Measurements from ENCODE around the gene DNASE2B.
A peak's percentile ranks its signal among the peaks of the same experiment; 100 is the strongest.

DNASE2B gene

DNA sequence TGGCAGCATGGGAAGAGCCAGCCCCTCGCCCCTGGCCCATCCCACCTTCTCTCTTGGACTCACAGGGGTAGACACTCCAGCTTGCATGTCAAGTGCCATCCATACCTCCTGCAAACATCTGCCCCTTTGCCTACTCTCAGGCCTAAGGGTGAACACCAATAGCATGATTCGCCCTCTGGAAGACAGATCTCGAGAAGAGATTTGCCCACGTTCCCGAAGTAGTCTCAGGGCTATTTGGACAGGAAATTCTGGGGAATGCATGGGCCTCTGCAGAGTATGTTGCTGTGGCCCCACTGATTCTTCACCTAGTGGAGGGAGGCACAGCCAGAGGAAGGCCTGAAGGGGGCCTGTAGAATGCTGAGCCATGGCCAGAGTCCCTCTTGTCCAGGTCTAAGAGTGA is 29.8 kb upstream of the DNASE2B start:
- WGBS = 96% methylated on average over 5 of the region's 5 CpGs
- Histone ChIP-seq H4K8ac (ENCODE audit: low read length) (no peak overlapping the region), H3K4me2 (ENCODE audit: low read length, poor library complexity, severe bottlenecking) (no peak overlapping the region), H3K27me3 (ENCODE audit: control insufficient read depth in 1 of 2, insufficient read depth in 1 of 2, low read length in 2 of 2) (no peaks in the 10 kb centered on the region), H2BK5ac (ENCODE audit: low read depth, low read length, poor library complexity, severe bottlenecking) (no peak overlapping the region), H3K4me1 (ENCODE audit: control insufficient read depth, insufficient read depth, low read depth, low read length) (peaks cover 7% of the 10 kb centered on the region), H2BK15ac (ENCODE audit: low read depth, poor library complexity, severe bottlenecking) (no peak overlapping the region), H3K23ac (ENCODE audit: low read length in 2 of 2) (no peak overlapping the region), H3K4me3 (ENCODE audit: insufficient read depth in 1 of 2, low read depth in 1 of 2, low read length in 2 of 2) (no peak overlapping the region), H4K91ac (ENCODE audit: low read length) (no peak overlapping the region), H2BK12ac (ENCODE audit: low read length in 2 of 2) (peak overlapping the region in 1 of 2 experiments; percentile 2), H2AK5ac (ENCODE audit: low read length, severe bottlenecking) (no peak overlapping the region), H3K4ac (ENCODE audit: low read depth in 1 of 2, low read length in 2 of 2) (no peak overlapping the region), H3K36me3 (ENCODE audit: control insufficient read depth in 1 of 2, insufficient read depth in 2 of 2, low read depth in 1 of 2, low read length in 2 of 2) (no peaks in the 10 kb centered on the region), H3K9ac (ENCODE audit: low read length) (no peak overlapping the region), H3K9me3 (ENCODE audit: control insufficient read depth, low read length) (no peaks in the 10 kb centered on the region), H3K14ac (ENCODE audit: low read length in 2 of 2) (no peak overlapping the region), H3K27ac (ENCODE audit: low read length, poor library complexity, severe bottlenecking) (no peak overlapping the region), H2AFZ (ENCODE audit: low read depth, low read length) (no peak overlapping the region), H3K79me1 (replicated peaks; ENCODE audit: low read length, poor library complexity, severe bottlenecking) (no peaks in the 10 kb centered on the region), H3K18ac (ENCODE audit: low read depth in 1 of 2, low read length in 2 of 2) (no peak overlapping the region), H2BK120ac (ENCODE audit: low read depth, low read length) (no peak overlapping the region)
- no peak for DNase-seq

DNA sequence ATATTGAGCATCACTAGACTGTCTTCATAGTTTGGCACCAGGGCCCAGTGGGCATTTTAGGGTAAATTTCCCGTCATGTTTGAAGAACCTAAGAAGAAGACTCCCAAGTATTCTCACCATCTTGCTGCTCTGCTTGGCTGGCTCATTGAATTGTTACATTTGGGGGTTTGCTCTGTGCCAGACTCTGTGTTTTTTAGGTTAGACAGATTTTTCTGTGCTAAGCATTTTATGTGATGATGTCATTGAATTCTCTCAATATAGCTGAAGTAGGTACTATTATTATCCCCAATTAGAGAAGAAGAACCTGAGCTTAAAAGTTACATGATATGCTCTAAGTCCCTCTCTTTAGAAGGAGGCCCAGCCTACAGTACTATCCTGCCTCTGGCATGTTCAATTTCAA is 28.0 kb upstream of the DNASE2B start:
- Histone ChIP-seq H3K4ac (ENCODE audit: low read depth in 1 of 2, low read length in 2 of 2) (no peak overlapping the region), H3K23ac (ENCODE audit: low read length in 2 of 2) (no peak overlapping the region), H2BK15ac (ENCODE audit: low read depth, poor library complexity, severe bottlenecking) (no peak overlapping the region), H3K36me3 (ENCODE audit: control insufficient read depth in 1 of 2, insufficient read depth in 2 of 2, low read depth in 1 of 2, low read length in 2 of 2) (no peaks in the 10 kb centered on the region), H3K4me2 (ENCODE audit: low read length, poor library complexity, severe bottlenecking) (no peak overlapping the region), H3K4me3 (ENCODE audit: insufficient read depth in 1 of 2, low read depth in 1 of 2, low read length in 2 of 2) (no peak overlapping the region), H2AK5ac (ENCODE audit: low read length, severe bottlenecking) (no peak overlapping the region), H2AFZ (ENCODE audit: low read depth, low read length) (no peak overlapping the region), H3K9ac (ENCODE audit: low read length) (no peak overlapping the region), H2BK120ac (ENCODE audit: low read depth, low read length) (no peak overlapping the region), H3K27me3 (ENCODE audit: control insufficient read depth in 1 of 2, insufficient read depth in 1 of 2, low read length in 2 of 2) (no peaks in the 10 kb centered on the region), H3K27ac (ENCODE audit: low read length, poor library complexity, severe bottlenecking) (no peak overlapping the region), H3K4me1 (ENCODE audit: control insufficient read depth, insufficient read depth, low read depth, low read length) (peaks cover 7% of the 10 kb centered on the region), H2BK12ac (ENCODE audit: low read length in 2 of 2) (peak overlapping the region in 1 of 2 experiments; percentile 61), H3K79me1 (replicated peaks; ENCODE audit: low read length, poor library complexity, severe bottlenecking) (no peaks in the 10 kb centered on the region), H3K9me3 (ENCODE audit: control insufficient read depth, low read length) (no peaks in the 10 kb centered on the region), H2BK5ac (ENCODE audit: low read depth, low read length, poor library complexity, severe bottlenecking) (no peak overlapping the region), H3K18ac (ENCODE audit: low read depth in 1 of 2, low read length in 2 of 2) (peak overlapping the region in 1 of 2 experiments; percentile 2), H4K91ac (ENCODE audit: low read length) (no peak overlapping the region), H3K14ac (ENCODE audit: low read length in 2 of 2) (no peak overlapping the region), H4K8ac (ENCODE audit: low read length) (no peak overlapping the region)
- no peak for DNase-seq
- 91% methylated on average over 1 of the region's 1 CpG for WGBS

DNA sequence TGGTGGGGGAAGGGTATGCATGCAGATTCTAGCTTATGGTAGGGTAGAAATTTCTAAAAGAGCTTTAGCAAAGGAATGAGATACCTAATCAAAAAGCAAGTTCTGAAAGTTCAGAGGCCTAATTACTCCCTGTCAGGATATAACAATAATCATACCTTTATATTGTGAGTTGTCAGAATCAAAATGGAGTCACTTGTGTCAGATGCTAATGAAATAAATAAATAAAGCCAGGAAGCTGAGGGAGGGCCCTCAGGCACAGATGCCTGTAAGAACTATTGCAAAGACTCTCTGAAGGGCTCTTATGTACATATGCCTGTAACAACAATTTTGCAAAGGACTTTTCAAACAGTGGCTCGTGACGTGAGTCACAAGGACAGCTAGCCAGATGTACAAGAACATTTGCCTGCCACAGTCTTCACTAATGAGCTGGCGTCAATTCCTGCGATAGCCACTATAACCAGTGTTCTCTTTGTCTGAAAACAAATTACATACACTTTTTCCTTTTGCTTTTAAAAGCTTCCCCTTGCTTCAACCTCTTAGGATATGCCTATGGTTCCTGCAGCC is 27.4 kb upstream of the DNASE2B start:
- H3K23ac ChIP-seq (ENCODE audit: low read length in 2 of 2) = no peak overlapping the region

DNA sequence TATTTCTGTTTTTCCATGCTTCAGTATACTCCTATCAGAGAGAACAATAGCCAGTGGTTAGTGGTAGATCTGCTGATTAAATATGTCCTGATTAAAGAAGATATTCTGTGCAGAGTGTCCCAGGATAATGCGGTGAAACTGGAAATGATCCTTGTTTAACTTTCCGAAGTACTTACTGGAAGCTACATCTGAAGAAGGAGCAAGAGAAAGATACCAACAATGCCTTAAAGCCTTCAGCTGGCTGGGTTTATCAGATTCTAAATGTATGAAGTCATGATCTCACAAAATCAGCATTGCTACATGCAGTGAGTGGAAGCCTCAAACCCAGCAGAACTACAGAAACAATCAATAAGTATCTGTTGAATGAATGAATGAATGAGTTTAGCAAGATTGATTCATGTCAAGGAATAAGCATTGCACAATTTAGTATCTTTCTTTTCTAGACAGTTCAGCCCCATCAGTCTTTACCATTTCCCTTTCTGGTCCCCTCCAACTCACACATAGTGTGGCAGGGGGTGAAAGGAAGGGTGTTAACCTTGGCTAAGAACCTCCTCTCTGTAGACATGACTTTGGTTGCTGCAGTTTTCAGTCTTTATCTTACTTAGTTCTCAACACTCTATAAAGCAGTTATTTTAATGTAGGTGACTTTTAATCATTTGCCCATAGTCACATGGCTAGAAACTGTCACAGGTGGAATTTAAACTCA is 24.7 kb upstream of the DNASE2B start:
- Histone ChIP-seq H4K91ac (ENCODE audit: low read length) (no peak overlapping the region), H3K4me1 (ENCODE audit: control insufficient read depth, insufficient read depth, low read depth, low read length) (peaks cover 7% of the 10 kb centered on the region), H3K18ac (ENCODE audit: low read depth in 1 of 2, low read length in 2 of 2) (no peak overlapping the region), H3K27ac (ENCODE audit: low read length, poor library complexity, severe bottlenecking) (no peak overlapping the region), H2AFZ (ENCODE audit: low read depth, low read length) (no peak overlapping the region), H2AK5ac (ENCODE audit: low read length, severe bottlenecking) (no peak overlapping the region), H2BK120ac (ENCODE audit: low read depth, low read length) (no peak overlapping the region), H3K27me3 (ENCODE audit: control insufficient read depth in 1 of 2, insufficient read depth in 1 of 2, low read length in 2 of 2) (no peaks in the 10 kb centered on the region), H3K4ac (ENCODE audit: low read depth in 1 of 2, low read length in 2 of 2) (no peak overlapping the region), H3K23ac (ENCODE audit: low read length in 2 of 2) (no peak overlapping the region), H2BK12ac (ENCODE audit: low read length in 2 of 2) (no peak overlapping the region), H3K79me1 (replicated peaks; ENCODE audit: low read length, poor library complexity, severe bottlenecking) (no peaks in the 10 kb centered on the region), H3K4me3 (ENCODE audit: insufficient read depth in 1 of 2, low read depth in 1 of 2, low read length in 2 of 2) (no peak overlapping the region), H2BK5ac (ENCODE audit: low read depth, low read length, poor library complexity, severe bottlenecking) (no peak overlapping the region), H3K9me3 (ENCODE audit: control insufficient read depth, low read length) (no peaks in the 10 kb centered on the region), H2BK15ac (ENCODE audit: low read depth, poor library complexity, severe bottlenecking) (no peak overlapping the region), H4K8ac (ENCODE audit: low read length) (no peak overlapping the region), H3K14ac (ENCODE audit: low read length in 2 of 2) (no peak overlapping the region), H3K36me3 (ENCODE audit: control insufficient read depth in 1 of 2, insufficient read depth in 2 of 2, low read depth in 1 of 2, low read length in 2 of 2) (no peaks in the 10 kb centered on the region), H3K4me2 (ENCODE audit: low read length, poor library complexity, severe bottlenecking) (no peak overlapping the region), H3K9ac (ENCODE audit: low read length) (no peak overlapping the region)
- 36% methylated on average over 2 of the region's 2 CpGs for WGBS
- DNase-seq = no peak

More for the DNA sequence above, 27.4 kb upstream of the DNASE2B start:
- Histone ChIP-seq H3K4me1 (ENCODE audit: control insufficient read depth, insufficient read depth, low read depth, low read length) (peaks cover 6% of the 10 kb centered on the region), H3K27ac (ENCODE audit: low read length, poor library complexity, severe bottlenecking) (no peak overlapping the region), H3K4me2 (ENCODE audit: low read length, poor library complexity, severe bottlenecking) (no peak overlapping the region), H3K18ac (ENCODE audit: low read depth in 1 of 2, low read length in 2 of 2) (peak overlapping the region in 1 of 2 experiments; percentile 2), H2BK15ac (ENCODE audit: low read depth, poor library complexity, severe bottlenecking) (no peak overlapping the region), H3K4ac (ENCODE audit: low read depth in 1 of 2, low read length in 2 of 2) (no peak overlapping the region), H3K79me1 (replicated peaks; ENCODE audit: low read length, poor library complexity, severe bottlenecking) (no peaks in the 10 kb centered on the region), H2AK5ac (ENCODE audit: low read length, severe bottlenecking) (no peak overlapping the region), H3K4me3 (ENCODE audit: insufficient read depth in 1 of 2, low read depth in 1 of 2, low read length in 2 of 2) (no peak overlapping the region), H4K91ac (ENCODE audit: low read length) (no peak overlapping the region), H2BK5ac (ENCODE audit: low read depth, low read length, poor library complexity, severe bottlenecking) (no peak overlapping the region), H4K8ac (ENCODE audit: low read length) (no peak overlapping the region), H3K14ac (ENCODE audit: low read length in 2 of 2) (no peak overlapping the region), H2BK12ac (ENCODE audit: low read length in 2 of 2) (peak overlapping the region in 1 of 2 experiments; percentile 18), H2BK120ac (ENCODE audit: low read depth, low read length) (no peak overlapping the region), H3K36me3 (ENCODE audit: control insufficient read depth in 1 of 2, insufficient read depth in 2 of 2, low read depth in 1 of 2, low read length in 2 of 2) (no peaks in the 10 kb centered on the region), H3K9me3 (ENCODE audit: control insufficient read depth, low read length) (no peaks in the 10 kb centered on the region), H2AFZ (ENCODE audit: low read depth, low read length) (no peak overlapping the region), H3K27me3 (ENCODE audit: control insufficient read depth in 1 of 2, insufficient read depth in 1 of 2, low read length in 2 of 2) (no peaks in the 10 kb centered on the region), H3K9ac (ENCODE audit: low read length) (no peak overlapping the region)
- WGBS = 8% methylated on average over 4 of the region's 4 CpGs
- peak; percentile 89 for DNase-seq
